Transverse colon (tissue), 4 donors: ENCODE results near the gene FRMD8. TPM values are rescaled to one million over a fixed set of nuclear protein-coding genes. Genes with fewer than 3 reads are reported as not detected.

Experiments
- DNase-seq: peaks from one replicate; pipeline ENCODE4 v3.0.0-alpha.2; 2019
- H3K27ac ChIP-seq, 4 donors: fragments of 200-600 bp; sonication (generic); 2 replicates each; pipeline ENCODE4 v1.5.1; 2016 to 2018; ENCODE audit warnings: inconsistent platforms in 4 of 4
- H3K27me3 ChIP-seq: fragments of 200-600 bp; sonication (generic); 2 replicates; pipeline ENCODE4 v1.5.1; 2017; ENCODE audit warnings: inconsistent platforms
- H3K36me3 ChIP-seq, 4 donors: fragments of 200-600 bp; sonication (generic); 2 replicates each; pipeline ENCODE4 v1.5.1; 2017 to 2019; ENCODE audit warnings: inconsistent platforms in 4 of 4
- H3K4me1 ChIP-seq, 4 donors: fragments of 200-600 bp; sonication (generic); 2 replicates each; pipeline ENCODE4 v1.5.1; 2017 to 2020; ENCODE audit warnings: inconsistent platforms in 4 of 4
- H3K4me3 ChIP-seq, 4 donors: fragments of 200-600 bp; sonication (generic); 1 replicate in 1 of 4; 2 replicates in 3 of 4; pipeline versions ENCODE4 v1.5.1 to v1.6.1; 2017 to 2019; ENCODE audit warnings: inconsistent platforms in 4 of 4
- H3K9me3 ChIP-seq, 2 donors: fragments of 200-600 bp; sonication (generic); 2 replicates each; pipeline ENCODE4 v1.5.1; 2017 to 2019; ENCODE audit warnings: inconsistent platforms in 2 of 2
- CTCF ChIP-seq, 5 experiments: fragments of 200-600 bp in 3 of 5; fragments of 450-650 bp in 2 of 5; sonication (generic) in 3 of 5; IDR thresholded peaks; 1 replicate in 2 of 5; 2 replicates in 3 of 5; pipeline ENCODE4 v1.5.1; 2016 to 2017; ENCODE audit warnings: antibody characterized with exemption in 5 of 5, inconsistent platforms in 3 of 5, mild to moderate bottlenecking in 2 of 5, moderate library complexity in 1 of 5
- EP300 ChIP-seq: sonication (generic); formaldehyde crosslinking; IDR thresholded peaks from one replicate; pipeline ENCODE4 v1.6.1; 2017; ENCODE audit warnings: antibody characterized with exemption, low read depth
- POLR2A ChIP-seq: fragments of 450-650 bp; IDR thresholded peaks from one replicate; pipeline ENCODE4 v1.6.1; 2016; ENCODE audit warnings: antibody characterized with exemption, mild to moderate bottlenecking, moderate library complexity
- POLR2AphosphoS5 ChIP-seq, 3 donors: sonication (generic); formaldehyde crosslinking; IDR thresholded peaks; one replicate each; pipeline ENCODE4 v1.6.1; 2016; ENCODE audit warnings: antibody characterized with exemption in 3 of 3
- WGBS, 2 donors: methylation state at CpG; one replicate each; pipeline ENCODE4 v1.1.5; 2018; ENCODE audit warnings: low coverage in 1 of 2; 5-methylcytosine and 5-hydroxymethylcytosine counted together
- in situ Hi-C, 4 donors: fragments of 200-750 bp; cut with MboI; loops; one replicate each; pipeline versions ENCODE4 v1.15.0 to v1.15.1; 2017; ENCODE audit warnings: low sequenced_read_pairs in 3 of 4, low pct_ligation_motif_present in 1 of 4, low pct_unique_long_range_greater_than_20kb in 1 of 4
- intact Hi-C: fragments of 100-400 bp; cut with DNase I; formaldehyde crosslinking; loops from one replicate; pipeline ENCODE4 v1.15.1; 2023; ENCODE audit warnings: low total_unique reads
- total RNA-seq, 4 donors: library from RNA; depleted of rRNA; stranded (reverse); fragments of >200 nt; gene quantifications; one replicate each; pipeline ENCODE4 v1.1.0, GENCODE V29; 2016

The FRMD8 gene
- total RNA-seq, 4 donors from 2014 or later = 64.3 to 164 (median 128) TPM

GRCh38 chr11:65380460-65381119 lies 5.8 kb upstream of the FRMD8 start:
- no peak for TF ChIP-seq POLR2A
- no peak for TF ChIP-seq POLR2AphosphoS5 (IDR thresholded peaks at IDR 0.05)
- TF ChIP-seq CTCF (IDR thresholded peaks at IDR 0.05) = peak in 4 of 5 experiments; percentile 14 to 53 (median 38)
- no peak for TF ChIP-seq EP300
- no peak overlapping the region for H3K4me3 ChIP-seq
- H3K27ac ChIP-seq = peak overlapping the region; percentile 88 to 98 (median 98)
- WGBS, 2 donors = 74 to 100% methylated on average over 1 to 16 of the region's 16 CpGs
- in situ Hi-C loops = no loop called here
- no peaks in the 10 kb centered on the region for H3K9me3 ChIP-seq
- H3K27me3 ChIP-seq = no peaks in the 10 kb centered on the region
- peaks cover 37 to 49% (median 41%) of the 10 kb centered on the region in 4 donors for H3K4me1 ChIP-seq
- DNase-seq = peak; percentile 55
- intact Hi-C loops = loop anchor here (5.0 kb wide), 1 partner anchor 132 kb away; no protein-coding TSS in a partner anchor
- no peaks in the 10 kb centered on the region for H3K36me3 ChIP-seq

- no peak for DNase-seq
- TF ChIP-seq EP300 (no peak), POLR2AphosphoS5 (IDR thresholded peaks at IDR 0.05) (peak in 2 of 3 donors; percentile 12 to 55)
- Histone ChIP-seq H3K27ac (peak overlapping the region; percentile 88 to 98 (median 98)), H3K27me3 (no peaks in the 10 kb centered on the region), H3K9me3 (no peaks in the 10 kb centered on the region), H3K4me3 (peak overlapping the region in 3 of 4 donors; percentile 23 to 35 (median 32)), H3K4me1 (peaks cover 41 to 56% (median 47%) of the 10 kb centered on the region in 4 donors), H3K36me3 (no peaks in the 10 kb centered on the region)
- 4% methylated on average over 6 of the region's 6 CpGs; no CpG with 5 or more reads in 1 of the 2 donors for WGBS, 2 donors
- in situ Hi-C loops = no loop called here
- intact Hi-C loops = loop anchor here (2.0 to 5.0 kb wide), 2 partner anchors 37 to 131 kb away; no protein-coding TSS in a partner anchor
These were observed 4.8 kb upstream of the FRMD8 start for GRCh38 chr11:65381716-65382032.

- H3K4me1 ChIP-seq = peaks cover 44 to 60% (median 50%) of the 10 kb centered on the region in 4 donors
- intact Hi-C loops = loop anchor here (2.0 to 5.0 kb wide), 2 partner anchors 37 to 130 kb away; no protein-coding TSS in a partner anchor
- H3K27me3 ChIP-seq = no peaks in the 10 kb centered on the region
- TF ChIP-seq EP300 (peak; percentile 67), CTCF (IDR thresholded peaks at IDR 0.05) (peak; percentile 81 to 99 (median 89)), POLR2A (peak; percentile 84), POLR2AphosphoS5 (IDR thresholded peaks at IDR 0.05) (peak; percentile 61 to 84 (median 76))
- DNase-seq = peak; percentile 94
- H3K9me3 ChIP-seq = no peaks in the 10 kb centered on the region
- peak within 1 kb of the TSS; percentile 10 to 35 (median 28) for H3K4me3 ChIP-seq
- peak within 1 kb of the TSS; percentile 88 to 98 (median 98) for H3K27ac ChIP-seq
- WGBS, 2 donors = 0 to 1% methylated on average over 3 to 27 of the region's 27 CpGs
- in situ Hi-C loops = no loop called here
- H3K36me3 ChIP-seq = no peaks in the 10 kb centered on the region
These were observed 4.2 kb upstream of the FRMD8 start, which contains the start of gene SLC25A45 for GRCh38 chr11:65382033-65382803. SLC25A45 (minus strand) TSS chr11:65382646; CDS start chr11:65381951, 695 bp downstream.

- Histone ChIP-seq H3K27me3 (no peaks in the 10 kb centered on the region), H3K9me3 (no peaks in the 10 kb centered on the region), H3K27ac (peak overlapping the region; percentile 88 to 98 (median 98)), H3K4me1 (peaks cover 51 to 67% (median 56%) of the 10 kb centered on the region in 4 donors), H3K4me3 (peak overlapping the region in 3 of 4 donors; percentile 23 to 35 (median 32)), H3K36me3 (no peaks in the 10 kb centered on the region)
- 13% methylated on average over 12 of the region's 12 CpGs; no CpG with 5 or more reads in 1 of the 2 donors for WGBS, 2 donors
- intact Hi-C loops (loop anchor here (2.0 to 5.0 kb wide), 2 partner anchors 36 to 129 kb away; no protein-coding TSS in a partner anchor), in situ Hi-C loops (no loop called here)
- TF ChIP-seq POLR2AphosphoS5 (IDR thresholded peaks at IDR 0.05) (peak in 1 of 3 donors; percentile 49), CTCF (IDR thresholded peaks at IDR 0.05) (no peak), POLR2A (peak; percentile 7)
- peak; percentile 91 for DNase-seq
These were observed 3.6 kb upstream of the FRMD8 start for GRCh38 chr11:65382804-65383368.
